ENCODE data around the gene PIM2.
A peak's percentile ranks its signal among the peaks of the same experiment; 100 is the strongest.

PIM2 gene

GRCh38 chrX:48934581-48935300 is 15.9 kb upstream of the PIM2 start:
- no peak for DNase-seq

DNA sequence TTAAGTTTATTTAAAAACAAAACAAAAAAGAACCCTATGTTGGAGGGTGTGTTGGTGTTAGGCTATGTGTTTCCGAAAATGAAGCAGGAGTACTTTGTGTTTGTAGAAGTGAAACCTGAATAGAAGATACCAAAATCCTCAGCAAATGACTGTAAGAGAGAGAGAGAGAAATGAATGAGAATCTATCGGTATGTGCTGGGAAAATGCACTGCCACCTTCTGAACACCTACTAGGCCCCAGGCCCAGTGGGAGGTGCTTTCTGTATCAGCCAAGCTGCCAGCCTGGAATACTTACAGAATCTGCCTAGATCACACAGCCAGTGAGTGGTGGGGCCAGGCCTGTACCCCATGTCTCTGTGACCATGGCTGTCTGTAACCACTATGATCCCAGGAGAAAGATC is 14.9 kb upstream of the PIM2 start:
- DNase-seq: no peak

DNA sequence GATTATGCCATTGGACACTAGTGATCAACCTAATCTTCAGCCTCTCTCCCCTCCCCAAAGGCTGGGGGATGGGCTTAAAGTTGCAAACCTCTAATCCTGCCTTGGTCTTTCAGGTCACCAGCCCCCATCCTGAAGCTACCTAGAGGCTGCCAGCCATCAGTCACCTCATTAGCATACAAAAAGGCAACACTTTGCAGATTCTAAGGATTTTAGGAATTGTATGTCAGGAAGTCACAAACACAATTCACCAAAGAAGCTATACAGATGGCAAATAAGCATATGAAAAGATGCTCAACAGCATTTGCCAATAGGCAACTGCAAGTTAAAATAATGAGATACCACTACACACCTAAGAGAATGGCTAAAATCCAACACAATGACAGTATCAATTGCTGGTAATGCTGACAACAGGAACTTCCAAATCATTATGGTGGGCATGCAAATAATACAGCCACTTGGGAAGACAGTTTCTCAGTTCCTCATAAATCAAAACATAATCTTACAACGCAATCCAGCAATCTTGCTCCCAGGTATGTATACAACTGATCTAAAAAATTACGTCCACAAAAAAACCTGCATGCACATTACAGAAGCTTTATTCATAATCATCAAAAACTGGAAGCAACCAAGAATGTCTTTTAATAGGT is 9.0 kb upstream of the PIM2 start:
- DNase-seq: no peak

- no peak for DNase-seq
These were observed 8.3 kb upstream of the PIM2 start for GRCh38 chrX:48927123-48927522.

- DNase-seq: no peak
These were observed 5.4 kb upstream of the PIM2 start for GRCh38 chrX:48924270-48924669.

- DNase-seq: no peak
These were observed 4.9 kb upstream of the PIM2 start for GRCh38 chrX:48923771-48924170.

GRCh38 chrX:48920718-48921104 is 1.9 kb upstream of the PIM2 start:
- no peak for DNase-seq

DNA sequence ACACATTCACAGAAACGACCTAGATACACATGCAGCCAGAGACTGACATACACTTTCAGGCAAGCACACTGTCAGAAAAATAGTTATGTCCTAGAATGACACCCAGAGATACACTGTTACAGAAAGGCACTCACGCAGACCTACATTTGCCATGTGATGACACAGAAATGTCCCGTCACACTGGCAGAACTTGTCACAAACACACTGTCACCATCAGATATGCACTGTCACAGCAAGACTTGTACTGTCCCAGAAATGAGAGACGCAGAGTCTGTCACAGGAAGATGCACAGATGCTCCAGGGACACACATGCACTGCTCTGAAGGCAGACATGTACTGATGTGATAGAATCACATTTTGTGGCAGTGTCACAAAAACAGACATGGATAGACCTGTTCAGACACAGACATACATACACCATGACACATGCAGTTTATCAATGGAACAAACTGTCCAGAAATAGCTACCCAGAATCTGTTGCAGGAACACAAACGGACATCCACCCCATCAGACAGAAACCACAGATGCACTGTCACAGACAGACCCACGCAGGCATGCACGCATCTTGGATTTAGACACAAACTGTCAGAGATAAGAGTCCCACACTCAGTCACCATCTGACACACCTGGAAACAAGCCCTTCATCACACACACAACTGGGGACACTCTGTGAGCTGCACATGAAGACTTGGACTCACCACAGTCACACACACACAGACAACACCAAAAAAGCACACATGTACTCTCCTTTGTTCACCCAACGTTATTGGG is 1.3 kb upstream of the PIM2 start:
- DNase-seq: no peak

DNA sequence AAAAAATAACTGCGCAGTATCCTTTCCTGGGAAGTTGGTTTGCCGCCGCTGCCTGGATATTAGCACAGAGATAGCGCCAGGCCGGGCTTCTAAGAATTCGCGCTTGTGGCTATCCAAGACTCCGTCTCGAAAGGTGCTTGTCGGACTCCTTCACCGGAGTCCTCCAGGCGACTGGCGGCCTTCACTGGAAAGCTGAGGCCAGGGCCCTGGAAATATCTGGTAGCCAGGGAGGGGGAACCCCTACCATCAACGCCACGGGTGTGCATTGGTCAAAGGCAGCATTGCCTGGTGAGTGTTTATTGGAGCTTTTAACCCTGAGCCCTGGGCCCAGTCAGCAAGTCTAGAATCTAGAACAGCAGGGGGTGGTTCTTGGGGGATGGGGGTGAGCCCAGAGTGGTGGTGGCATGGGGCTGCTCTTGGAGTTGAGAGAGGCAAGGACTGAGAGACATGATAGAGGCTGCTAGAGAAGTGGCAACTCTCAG is 577 bp upstream of the PIM2 start:
- DNase-seq: no peak

DNA sequence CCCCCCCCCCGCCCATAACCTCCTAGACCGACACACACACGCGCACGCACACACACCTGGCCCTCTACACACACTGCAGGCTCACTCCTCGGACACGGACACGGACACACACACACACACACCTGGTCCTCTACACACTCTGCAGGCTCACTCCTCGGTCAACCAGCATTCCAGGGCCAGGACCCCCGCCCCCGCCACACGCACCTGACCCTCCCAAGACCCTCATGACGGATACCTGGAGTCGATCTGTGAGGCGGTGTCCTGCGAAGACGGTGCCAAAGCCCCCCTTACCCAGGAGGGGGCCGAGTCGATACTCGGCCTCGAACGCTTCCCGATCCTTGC is 552 bp downstream of the PIM2 start:
- no peak for DNase-seq

DNA sequence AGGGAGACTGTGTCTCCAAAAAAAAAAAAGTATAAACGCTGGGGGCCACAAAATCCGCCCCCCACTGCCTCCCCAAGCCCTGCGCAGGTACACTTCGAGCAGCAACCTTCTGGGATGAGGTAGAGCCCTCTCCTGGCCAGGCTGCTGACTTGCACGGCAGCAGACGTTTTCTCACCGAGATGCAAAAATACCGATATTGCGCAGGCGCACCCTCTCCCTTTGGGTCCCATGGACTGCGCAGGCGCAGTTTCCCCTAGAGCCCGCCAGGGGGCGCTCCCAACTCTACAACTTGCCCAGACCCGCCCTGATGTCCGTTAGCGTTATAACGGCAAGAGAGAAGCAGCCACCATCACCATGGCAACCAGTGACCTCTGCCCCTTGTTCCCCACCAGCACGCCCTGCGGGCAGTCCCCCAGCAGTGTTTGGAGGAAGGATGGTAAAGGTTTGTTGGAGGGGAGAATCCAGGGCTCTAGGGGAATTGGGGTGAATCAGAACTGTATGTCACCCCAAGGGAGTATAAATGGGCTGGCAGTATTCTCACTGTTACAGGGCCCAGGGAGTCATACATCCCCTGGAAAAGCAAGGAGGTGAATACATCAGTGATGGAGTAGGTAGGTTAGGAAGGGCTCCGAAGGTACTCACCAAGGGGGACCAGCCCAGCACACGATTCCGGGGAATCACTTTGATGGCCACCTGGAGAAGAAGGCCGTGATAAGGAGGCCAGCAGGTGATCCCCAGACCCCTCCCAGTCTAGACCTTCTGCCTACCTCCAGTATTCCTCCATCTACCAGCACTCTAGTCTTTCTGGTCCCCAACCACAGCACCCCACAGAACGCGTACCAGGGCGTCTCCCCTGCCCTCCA is 1.5 kb downstream of the PIM2 start:
- peak; percentile 61 for DNase-seq

DNA sequence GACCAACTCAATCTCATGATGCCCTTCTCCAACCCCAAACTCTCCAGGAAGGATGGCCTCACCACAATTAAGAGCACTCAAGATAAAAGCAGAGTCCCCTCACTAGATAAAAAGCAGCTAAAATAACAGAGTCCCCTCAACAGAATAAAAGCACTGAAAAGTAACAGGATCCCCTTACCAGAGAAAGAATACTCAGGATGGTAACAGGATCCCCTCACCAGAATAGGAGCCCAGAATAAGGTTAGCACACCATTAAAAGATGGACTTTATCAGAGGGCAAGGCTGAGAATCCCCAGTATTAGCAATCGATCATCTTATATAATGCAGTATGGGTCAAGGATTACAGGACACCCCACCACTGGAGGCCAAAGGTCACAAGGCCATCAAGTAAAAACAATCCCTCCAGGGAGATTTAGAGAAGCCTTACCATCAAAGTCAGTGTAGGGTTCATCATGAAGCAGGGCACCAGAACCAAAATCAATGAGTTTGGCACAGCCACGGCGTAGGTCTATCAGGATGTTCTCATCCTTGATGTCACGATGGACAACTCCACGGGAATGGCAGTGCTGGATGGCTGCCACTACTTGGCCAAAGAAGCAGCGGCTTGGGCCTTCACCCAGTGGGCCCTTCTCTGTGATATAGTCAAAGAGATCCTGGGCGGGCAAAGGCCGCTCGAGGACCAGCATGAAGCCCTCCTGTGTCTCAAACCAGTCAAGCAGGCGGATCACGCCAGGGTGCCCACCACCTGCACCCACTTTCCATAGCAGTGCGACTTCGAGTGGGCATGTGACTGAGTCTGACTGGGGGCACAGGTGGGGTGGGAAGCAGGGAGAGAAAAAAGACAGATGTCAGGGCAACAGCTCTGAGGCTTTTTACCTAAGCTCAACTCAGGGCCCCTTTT is 4.0 kb downstream of the PIM2 start:
- no peak for DNase-seq

- no peak for DNase-seq
These were observed 5.0 kb downstream of the PIM2 start for GRCh38 chrX:48913605-48914366.

DNA sequence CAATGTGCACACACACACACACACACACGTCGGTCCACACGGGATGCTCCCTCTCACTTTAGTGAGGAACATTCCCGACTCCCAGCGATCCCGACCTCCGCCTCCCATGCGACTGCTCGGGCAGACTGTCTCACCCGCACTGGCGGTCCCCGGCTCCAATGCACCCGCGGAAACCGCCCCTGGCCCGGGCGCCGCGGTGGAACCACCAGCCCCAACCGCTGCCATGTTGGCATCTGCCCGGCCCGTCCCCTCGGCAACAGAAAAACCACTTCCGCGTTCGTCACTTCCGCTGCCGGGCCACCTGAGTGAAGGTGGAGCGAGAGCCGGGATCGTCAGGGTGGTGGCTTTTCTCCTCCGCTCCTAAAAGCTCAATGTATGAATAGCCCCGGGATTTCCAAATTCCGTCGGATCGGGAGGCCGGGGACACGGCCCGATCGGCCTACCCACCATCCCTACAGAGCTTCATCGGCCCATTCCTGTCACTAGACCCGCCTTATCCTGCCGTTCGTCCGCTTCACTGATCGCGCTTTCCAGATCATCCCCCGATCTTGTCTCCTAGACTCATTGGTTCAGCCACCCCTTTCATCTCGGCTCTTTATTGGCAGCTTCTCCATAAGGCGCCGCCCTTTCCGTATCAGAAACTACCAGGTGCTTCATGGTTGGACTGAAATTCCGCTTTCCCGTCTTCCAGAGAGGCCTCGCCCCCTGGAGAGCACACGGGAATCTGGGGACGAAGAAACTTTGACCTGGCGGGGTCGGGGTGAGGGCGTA is 7.2 kb downstream of the PIM2 start, which contains the start of gene SLC35A2:
Gene SLC35A2 (minus strand): TSS at position 235 of the 771 bp plus-strand sequence. CDS start 10 bp downstream, at position 225.
- peak; percentile 38 for DNase-seq

- DNase-seq: no peak
These were observed 7.9 kb downstream of the PIM2 start for GRCh38 chrX:48910926-48911411.

GRCh38 chrX:48909703-48910294 is 9.0 kb downstream of the PIM2 start:
- no peak for DNase-seq

GRCh38 chrX:48908600-48908999 is 10.2 kb downstream of the PIM2 start:
- no peak for DNase-seq

GRCh38 chrX:48905090-48905790 is 13.6 kb downstream of the PIM2 start:
- no peak for DNase-seq

DNA sequence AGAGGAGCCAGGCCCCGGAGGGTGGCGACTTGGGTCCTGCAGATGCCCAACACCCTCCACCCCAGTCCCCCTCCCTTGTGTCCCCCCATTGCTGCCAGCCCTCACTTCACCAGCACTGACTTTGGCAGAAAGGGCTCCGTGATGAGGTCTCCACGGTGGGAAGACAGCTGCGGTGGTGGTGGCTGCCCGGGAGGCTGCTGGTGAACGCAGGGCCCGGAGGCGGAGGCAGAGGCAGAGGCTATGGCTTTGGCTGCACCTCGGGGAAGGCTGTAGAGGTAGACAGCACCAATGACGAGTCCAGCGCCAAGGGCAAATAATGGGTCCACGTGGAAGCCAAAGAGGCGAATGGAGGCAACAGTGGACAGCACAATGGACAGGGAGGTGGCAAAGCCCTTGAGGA is 14.2 kb downstream of the PIM2 start:
- no peak for DNase-seq

Measured in amniotic stem cell (primary cell).